HG02642 (cell line): ENCODE measurements around the gene COL26A1.
"Not testable (repeated sequence)": the region's sequence is repeated elsewhere in the genome, so short reads cannot be mapped to it uniquely, and the experiment has no call there.

Experiments used
- ATAC-seq: cut with Tn5 transposase; IDR thresholded peaks from one replicate; pipeline ENCODE4 v1.9.1; 2021; ENCODE audit warnings: mild to moderate bottlenecking; ENCODE audit not compliant: unreplicated experiment, poor library complexity

COL26A1 gene

DNA sequence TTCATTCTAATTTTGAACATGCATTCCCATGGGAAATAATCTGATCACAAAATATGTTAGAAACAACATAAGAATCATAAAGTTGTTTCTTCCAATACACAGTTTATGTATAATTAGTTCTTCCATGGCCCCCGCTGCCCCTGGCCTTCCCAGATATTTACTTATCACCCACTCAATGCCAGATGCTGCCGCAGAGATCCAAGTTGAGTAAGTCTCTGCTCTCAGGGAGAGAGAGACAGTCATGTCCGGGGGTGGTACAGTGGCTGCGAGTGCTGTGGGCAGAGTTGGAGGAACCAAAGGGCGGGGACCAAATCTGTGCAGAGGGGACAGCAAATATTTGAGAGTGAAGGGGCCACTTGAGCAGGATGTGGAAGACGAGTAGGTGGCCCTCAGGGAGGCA lies 37.1 kb downstream of the COL26A1 start:
- no peak for ATAC-seq

DNA sequence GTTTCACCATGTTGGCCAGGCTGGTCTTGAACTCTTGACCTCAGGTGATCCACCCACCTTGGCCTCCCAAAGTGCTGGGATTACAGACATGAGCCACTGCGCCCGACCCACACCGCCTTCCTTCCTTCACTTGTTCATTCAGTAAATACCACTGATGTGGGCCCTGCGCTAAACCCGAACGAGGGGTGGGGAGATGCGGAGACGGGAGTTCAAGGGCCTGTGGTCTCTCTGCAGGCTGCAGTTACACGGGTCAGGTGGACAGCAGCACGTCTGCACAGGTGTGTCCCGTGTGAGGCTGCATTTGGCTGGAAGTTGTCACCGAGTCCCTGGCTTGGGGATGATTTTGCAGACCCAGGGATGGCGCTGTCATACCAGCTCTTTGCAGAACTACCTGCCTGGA lies 38.1 kb downstream of the COL26A1 start:
- ATAC-seq: no peak

DNA sequence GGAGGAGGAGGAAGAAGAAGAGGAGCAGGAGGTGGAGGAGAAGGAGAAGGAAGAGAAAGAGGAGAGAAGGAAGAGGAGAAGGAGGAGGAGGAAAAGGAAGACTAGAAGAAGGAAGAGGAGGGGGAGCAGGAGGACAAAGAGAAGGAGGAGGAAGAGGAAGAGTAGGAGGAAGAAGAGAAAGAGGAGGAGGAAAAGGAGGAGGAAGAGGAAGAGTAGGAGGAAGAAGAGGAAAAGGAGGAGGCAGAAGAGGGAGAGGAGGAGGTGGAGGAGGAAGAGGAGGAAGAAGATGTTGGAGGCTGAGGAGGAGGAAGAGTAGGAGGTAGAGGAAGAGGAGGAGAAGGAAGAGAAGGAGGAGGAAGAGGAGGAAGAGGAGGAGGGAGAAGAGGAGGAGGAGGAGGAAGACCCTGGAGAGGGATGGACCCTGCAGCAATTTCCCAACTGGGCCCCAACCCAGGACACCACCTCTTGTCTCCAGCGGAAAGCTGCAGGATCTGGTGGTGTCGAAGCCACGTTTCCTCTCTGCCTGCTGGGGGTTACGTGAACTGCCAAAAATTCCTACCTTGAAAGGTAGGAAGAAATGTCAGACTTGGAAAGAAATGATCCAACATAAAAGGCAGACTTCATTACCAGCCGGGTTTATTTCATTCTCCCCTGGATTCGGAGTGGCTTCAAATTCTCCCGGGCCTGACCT lies 38.9 kb downstream of the COL26A1 start:
- no peak for ATAC-seq

GRCh38 chr7:101402081-101402779 lies 39.6 kb downstream of the COL26A1 start:
- no peak for ATAC-seq

DNA sequence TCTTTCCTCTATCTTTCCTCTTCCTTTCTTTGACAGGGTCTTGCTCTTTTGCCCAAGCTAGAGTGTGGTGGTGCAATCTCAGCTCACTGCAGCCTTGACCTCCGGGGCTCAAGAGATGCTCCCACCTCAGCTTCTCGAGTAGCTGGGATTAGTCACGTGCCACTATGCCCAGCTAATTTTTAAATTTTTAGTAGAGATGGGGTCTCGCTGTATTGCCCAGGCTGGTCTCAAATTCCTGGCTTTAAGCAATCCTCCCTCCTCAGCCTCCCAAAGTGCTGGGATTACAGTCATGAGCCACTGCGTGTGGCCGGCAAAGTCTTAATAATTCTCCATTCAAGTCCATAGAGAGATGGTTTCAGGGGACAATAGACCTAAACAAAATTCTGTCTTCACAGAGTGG lies 40.2 kb downstream of the COL26A1 start:
- ATAC-seq: no peak

GRCh38 chr7:101405474-101406067 lies 42.9 kb downstream of the COL26A1 start:
- ATAC-seq: no peak

GRCh38 chr7:101410743-101411507 lies 48.2 kb downstream of the COL26A1 start:
- ATAC-seq: no peak

DNA sequence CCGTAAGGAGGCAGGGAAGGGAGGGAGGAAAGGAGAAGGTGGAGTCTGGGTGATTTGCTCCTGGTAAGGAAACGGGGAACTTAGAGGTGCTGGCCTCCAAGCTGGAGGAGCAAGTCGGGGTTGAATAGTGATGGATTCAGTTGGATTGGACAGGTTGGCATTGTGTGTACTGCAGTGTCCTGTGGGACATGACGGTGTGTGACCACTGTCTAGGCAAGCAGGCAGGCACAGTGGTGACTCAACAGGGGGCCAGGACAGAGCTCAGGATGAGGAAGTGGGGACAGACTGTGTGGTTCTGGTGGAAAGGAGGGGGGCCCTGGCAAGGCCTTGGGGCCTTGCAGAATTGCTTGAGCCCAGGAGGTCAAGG lies 48.8 kb downstream of the COL26A1 start:
- ATAC-seq: no peak

DNA sequence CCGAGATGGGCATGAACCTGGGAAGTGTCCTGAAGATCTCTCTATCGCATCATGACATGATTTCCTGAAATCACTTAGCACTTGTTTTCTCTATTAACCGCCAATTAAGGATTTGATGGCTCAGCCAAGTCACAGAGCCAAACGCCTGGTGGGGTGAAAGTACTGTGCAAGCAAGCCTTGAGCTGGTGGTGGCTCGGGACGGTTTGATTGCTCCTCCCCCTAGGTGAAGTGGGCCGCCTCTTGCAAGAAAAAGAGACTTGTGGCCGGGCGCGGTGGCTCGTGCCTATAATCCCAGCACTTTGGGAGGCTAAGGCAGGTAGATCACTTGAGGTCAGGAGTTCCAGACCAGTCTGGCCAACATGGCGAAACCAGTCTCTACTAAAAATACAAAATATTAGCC lies 50.3 kb downstream of the COL26A1 start:
- ATAC-seq: no peak

DNA sequence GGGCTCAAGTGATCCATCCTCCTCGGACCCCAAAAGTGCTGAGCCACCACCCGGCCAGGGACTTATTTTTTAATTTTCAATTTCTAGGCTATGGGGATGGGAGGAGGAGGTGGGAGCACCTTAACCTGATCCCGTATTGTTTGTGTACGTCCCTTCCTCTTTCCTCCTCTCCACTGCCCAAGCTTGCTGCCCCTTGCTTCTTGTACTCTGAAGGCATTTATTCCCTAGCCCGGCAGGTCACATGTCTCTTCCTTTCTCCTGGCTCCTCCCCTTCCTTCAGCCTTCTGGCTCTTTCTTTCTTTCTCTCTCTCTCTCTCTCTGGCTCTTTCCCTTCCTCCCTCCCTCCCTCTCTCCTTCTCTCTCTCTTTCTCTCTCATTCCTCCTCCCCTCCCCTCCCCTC lies 56.0 kb downstream of the COL26A1 start:
- ATAC-seq: no peak

DNA sequence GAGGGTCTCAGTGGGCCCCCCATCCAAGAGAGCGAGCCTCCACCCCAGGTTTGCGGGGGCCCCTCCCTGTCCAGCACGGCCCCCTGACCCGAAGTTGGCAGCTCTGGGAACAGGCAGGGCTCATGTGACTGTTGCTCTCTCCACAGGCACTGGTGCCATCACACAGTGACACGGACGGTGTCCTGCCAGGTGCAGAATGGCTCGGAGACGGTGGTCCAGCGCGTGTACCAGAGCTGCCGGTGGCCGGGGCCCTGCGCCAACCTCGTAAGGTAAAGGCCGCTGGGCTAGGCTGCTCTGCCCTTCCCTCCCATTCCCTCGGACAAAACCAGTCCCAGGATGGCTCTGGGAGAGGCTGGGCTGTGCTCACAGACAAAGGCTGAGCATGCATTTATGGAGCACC lies 57.2 kb downstream of the COL26A1 start:
- no peak for ATAC-seq

- no peak for ATAC-seq
These were observed 57.8 kb downstream of the COL26A1 start for GRCh38 chr7:101420436-101420835.

- no peak for ATAC-seq
These were observed 59.9 kb downstream of the COL26A1 start for GRCh38 chr7:101422356-101423195.

- no peak for ATAC-seq
These were observed 63.8 kb downstream of the COL26A1 start for GRCh38 chr7:101426303-101427011.

- ATAC-seq: no peak
These were observed 65.6 kb downstream of the COL26A1 start for GRCh38 chr7:101428093-101428866.

GRCh38 chr7:101432316-101432715 lies 69.6 kb downstream of the COL26A1 start:
- no peak for ATAC-seq

DNA sequence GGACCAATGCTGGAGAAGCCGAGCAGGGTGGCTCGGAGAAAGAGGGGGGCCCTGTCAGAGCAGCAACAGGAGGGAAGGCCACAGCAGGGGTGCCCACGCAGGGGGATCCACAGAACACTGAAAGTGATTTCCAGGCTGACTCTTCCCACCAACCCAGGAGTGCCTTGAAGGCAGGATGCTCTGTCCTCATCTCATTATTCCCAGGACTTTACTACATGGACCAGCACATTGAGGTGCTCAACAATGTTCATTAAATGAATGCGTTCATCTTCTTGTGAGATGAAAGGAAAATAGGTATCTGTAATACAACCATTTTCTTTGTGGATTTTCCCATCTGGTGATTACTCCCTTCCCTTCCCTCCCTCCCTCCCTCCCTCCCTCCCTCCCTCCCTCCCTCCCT lies 71.0 kb downstream of the COL26A1 start:
- ATAC-seq: no peak

- not testable (repeated sequence) for ATAC-seq
These were observed 71.5 kb downstream of the COL26A1 start for GRCh38 chr7:101434155-101434554.
